ENCODE data around the gene KCNMB1.

KCNMB1 gene

GRCh38 chr5:170366276-170366675 lies 22.9 kb downstream of the KCNMB1 start:
- DNase-seq (ENCODE audit: low read depth in 1 of 2, low spot score in 1 of 2): no peak
- H3K4me3 ChIP-seq (replicated peaks; ENCODE audit: insufficient read depth, low read length): no peak overlapping the region
- H3K27ac ChIP-seq (replicated peaks): no peak overlapping the region
- no peaks in the 10 kb centered on the region for H3K27me3 ChIP-seq (ENCODE audit: insufficient read depth, poor library complexity, severe bottlenecking)
- no peak for TF ChIP-seq CTCF (IDR thresholded peaks at IDR 0.05; ENCODE audit: insufficient read depth, low read length)
- no peak for TF ChIP-seq POLR2AphosphoS5 (IDR thresholded peaks at IDR 0.05; ENCODE audit: low read depth)
- no peak for TF ChIP-seq REST (IDR thresholded peaks at IDR 0.05; ENCODE audit: insufficient replicate concordance, low read depth)
- TF ChIP-seq SPI1 (IDR thresholded peaks at IDR 0.05; ENCODE audit: borderline replicate concordance, low read depth): no peak
- no peak for TF ChIP-seq GABPA (IDR thresholded peaks at IDR 0.05; ENCODE audit: low read depth)

- H3K4me3 ChIP-seq (replicated peaks; ENCODE audit: insufficient read depth, low read length): no peak overlapping the region
- DNase-seq (ENCODE audit: low read depth in 1 of 2, low spot score in 1 of 2): no peak
- no peak overlapping the region for H3K27ac ChIP-seq (replicated peaks)
- TF ChIP-seq SPI1 (IDR thresholded peaks at IDR 0.05; ENCODE audit: borderline replicate concordance, low read depth): no peak
- H3K27me3 ChIP-seq (ENCODE audit: insufficient read depth, poor library complexity, severe bottlenecking): no peaks in the 10 kb centered on the region
Observed at GRCh38 chr5:170365831-170366230, 23.3 kb downstream of the KCNMB1 start.

- H3K4me3 ChIP-seq (replicated peaks; ENCODE audit: insufficient read depth, low read length): no peak overlapping the region
- DNase-seq (ENCODE audit: low read depth in 1 of 2, low spot score in 1 of 2): peak in 1 of 2 experiments; percentile 53
- H3K27me3 ChIP-seq (ENCODE audit: insufficient read depth, poor library complexity, severe bottlenecking): no peaks in the 10 kb centered on the region
- TF ChIP-seq CTCF (IDR thresholded peaks at IDR 0.05; ENCODE audit: insufficient read depth, low read length): no peak
- TF ChIP-seq GABPA (IDR thresholded peaks at IDR 0.05; ENCODE audit: low read depth): no peak
- no peak for TF ChIP-seq SPI1 (IDR thresholded peaks at IDR 0.05; ENCODE audit: borderline replicate concordance, low read depth)
- TF ChIP-seq POLR2AphosphoS5 (IDR thresholded peaks at IDR 0.05; ENCODE audit: low read depth): no peak
- no peak for TF ChIP-seq REST (IDR thresholded peaks at IDR 0.05; ENCODE audit: insufficient replicate concordance, low read depth)
- peak overlapping the region; percentile 83 for H3K27ac ChIP-seq (replicated peaks)
Observed at GRCh38 chr5:170365011-170365410, 24.2 kb downstream of the KCNMB1 start.

GRCh38 chr5:170363671-170364070 lies 25.5 kb downstream of the KCNMB1 start:
- peak overlapping the region; percentile 83 for H3K27ac ChIP-seq (replicated peaks)
- H3K4me3 ChIP-seq (replicated peaks; ENCODE audit: insufficient read depth, low read length): no peak overlapping the region
- TF ChIP-seq POLR2AphosphoS5 (IDR thresholded peaks at IDR 0.05; ENCODE audit: low read depth): no peak
- peak; percentile 64; the same call in 1 of the 2 replicates for TF ChIP-seq SPI1 (IDR thresholded peaks at IDR 0.05; ENCODE audit: borderline replicate concordance, low read depth)
- H3K27me3 ChIP-seq (ENCODE audit: insufficient read depth, poor library complexity, severe bottlenecking): no peaks in the 10 kb centered on the region
- peak; percentile 52 to 83 for DNase-seq (ENCODE audit: low read depth in 1 of 2, low spot score in 1 of 2)

GRCh38 chr5:170362656-170363055 lies 26.5 kb downstream of the KCNMB1 start:
- H3K4me3 ChIP-seq (replicated peaks; ENCODE audit: insufficient read depth, low read length): no peak overlapping the region
- TF ChIP-seq GABPA (IDR thresholded peaks at IDR 0.05; ENCODE audit: low read depth) (no peak), POLR2AphosphoS5 (IDR thresholded peaks at IDR 0.05; ENCODE audit: low read depth) (no peak), CTCF (IDR thresholded peaks at IDR 0.05; ENCODE audit: insufficient read depth, low read length) (no peak), REST (IDR thresholded peaks at IDR 0.05; ENCODE audit: insufficient replicate concordance, low read depth) (no peak), SPI1 (IDR thresholded peaks at IDR 0.05; ENCODE audit: borderline replicate concordance, low read depth) (no peak)
- DNase-seq (ENCODE audit: low read depth in 1 of 2, low spot score in 1 of 2): no peak
- no peaks in the 10 kb centered on the region for H3K27me3 ChIP-seq (ENCODE audit: insufficient read depth, poor library complexity, severe bottlenecking)
- peak overlapping the region; percentile 83 for H3K27ac ChIP-seq (replicated peaks)
